HUES48 (cell line): ENCODE measurements around the gene AATK.

Experiments used
- H3K27ac ChIP-seq: one replicate; pipeline ENCODE4 v1.7.0; 2013; ENCODE audit warnings: low read depth, low read length, inconsistent platforms
- H3K27me3 ChIP-seq: 2 replicates; pipeline ENCODE4 v1.6.1; 2013; ENCODE audit warnings: mild to moderate bottlenecking, low read length; ENCODE audit not compliant: control insufficient read depth, insufficient read depth
- H3K36me3 ChIP-seq: 2 replicates; pipeline ENCODE4 v1.6.1; 2013; ENCODE audit warnings: low read length; ENCODE audit not compliant: control insufficient read depth, insufficient read depth
- H3K4me1 ChIP-seq: 2 replicates; pipeline ENCODE4 v1.6.1; 2013; ENCODE audit warnings: mild to moderate bottlenecking, low read length; ENCODE audit not compliant: control insufficient read depth, insufficient read depth
- H3K4me3 ChIP-seq: 2 replicates; pipeline ENCODE4 v1.5.1; 2013; ENCODE audit warnings: mild to moderate bottlenecking, low read depth, low read length
- H3K9ac ChIP-seq: 2 replicates; pipeline ENCODE4 v1.6.1; 2013; ENCODE audit warnings: mild to moderate bottlenecking, low read depth, low read length, moderate library complexity
- H3K9me3 ChIP-seq: 2 replicates; pipeline ENCODE4 v1.6.1; 2013; ENCODE audit warnings: low read length; ENCODE audit not compliant: control insufficient read depth, insufficient read depth

Gene AATK

GRCh38 chr17:81179861-81180260 is 13.8 kb upstream of the AATK start:
- no peak overlapping the region for H3K27ac ChIP-seq
- no peak overlapping the region for H3K9ac ChIP-seq
- H3K9me3 ChIP-seq: no peaks in the 10 kb centered on the region
- no peaks in the 10 kb centered on the region for H3K4me1 ChIP-seq
- H3K27me3 ChIP-seq: no peaks in the 10 kb centered on the region
- H3K36me3 ChIP-seq: no peaks in the 10 kb centered on the region
- H3K4me3 ChIP-seq: no peak overlapping the region

GRCh38 chr17:81179220-81179619 is 13.2 kb upstream of the AATK start:
- H3K4me1 ChIP-seq: no peaks in the 10 kb centered on the region
- no peak overlapping the region for H3K9ac ChIP-seq
- H3K27ac ChIP-seq: no peak overlapping the region
- H3K36me3 ChIP-seq: no peaks in the 10 kb centered on the region
- H3K27me3 ChIP-seq: no peaks in the 10 kb centered on the region
- H3K9me3 ChIP-seq: no peaks in the 10 kb centered on the region
- H3K4me3 ChIP-seq: no peak overlapping the region

- no peak overlapping the region for H3K9ac ChIP-seq
- H3K9me3 ChIP-seq: no peaks in the 10 kb centered on the region
- no peaks in the 10 kb centered on the region for H3K27me3 ChIP-seq
- H3K36me3 ChIP-seq: no peaks in the 10 kb centered on the region
- no peak overlapping the region for H3K4me3 ChIP-seq
- no peaks in the 10 kb centered on the region for H3K4me1 ChIP-seq
- H3K27ac ChIP-seq: no peak overlapping the region
Measured at GRCh38 chr17:81178136-81179091, 12.4 kb upstream of the AATK start.

GRCh38 chr17:81176666-81177065 is 10.6 kb upstream of the AATK start:
- Histone ChIP-seq H3K27ac (no peak overlapping the region), H3K9ac (no peak overlapping the region), H3K9me3 (no peaks in the 10 kb centered on the region), H3K4me3 (no peak overlapping the region), H3K36me3 (no peaks in the 10 kb centered on the region), H3K27me3 (no peaks in the 10 kb centered on the region), H3K4me1 (no peaks in the 10 kb centered on the region)

DNA sequence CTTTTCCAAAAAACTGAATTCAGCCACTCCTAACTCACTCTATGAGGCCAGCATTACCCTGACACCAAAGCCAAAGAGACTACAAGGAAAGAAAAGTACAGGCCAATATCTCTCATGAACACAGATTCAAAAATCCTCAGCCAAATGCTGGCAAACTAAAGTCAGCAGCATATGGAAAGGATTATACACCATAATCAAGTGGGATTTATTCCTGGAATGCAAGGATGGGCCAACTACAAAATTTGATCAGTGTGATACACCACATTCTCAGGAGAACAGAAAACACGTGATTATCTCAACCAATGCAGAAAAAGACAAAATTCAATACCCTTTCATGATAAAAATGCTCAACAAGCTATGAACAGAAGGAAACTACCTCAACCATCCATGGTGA is 7.7 kb upstream of the AATK start:
- H3K27me3 ChIP-seq: no peaks in the 10 kb centered on the region
- no peak overlapping the region for H3K9ac ChIP-seq
- no peaks in the 10 kb centered on the region for H3K4me1 ChIP-seq
- H3K4me3 ChIP-seq: no peak overlapping the region
- H3K36me3 ChIP-seq: no peaks in the 10 kb centered on the region
- H3K9me3 ChIP-seq: no peaks in the 10 kb centered on the region
- no peak overlapping the region for H3K27ac ChIP-seq

GRCh38 chr17:81173052-81173761 is 7.2 kb upstream of the AATK start:
- Histone ChIP-seq H3K27me3 (no peaks in the 10 kb centered on the region), H3K9ac (no peak overlapping the region), H3K9me3 (no peaks in the 10 kb centered on the region), H3K4me3 (no peak overlapping the region), H3K27ac (no peak overlapping the region), H3K4me1 (no peaks in the 10 kb centered on the region), H3K36me3 (no peaks in the 10 kb centered on the region)

GRCh38 chr17:81171941-81172340 is 5.9 kb upstream of the AATK start:
- Histone ChIP-seq H3K4me3 (no peak overlapping the region), H3K36me3 (no peaks in the 10 kb centered on the region), H3K9ac (no peak overlapping the region), H3K4me1 (no peaks in the 10 kb centered on the region), H3K27ac (no peak overlapping the region), H3K9me3 (no peaks in the 10 kb centered on the region), H3K27me3 (no peaks in the 10 kb centered on the region; the same call in 1 of the 2 replicates)

GRCh38 chr17:81170727-81171494 is 4.9 kb upstream of the AATK start:
- no peak overlapping the region for H3K4me3 ChIP-seq
- H3K9ac ChIP-seq: no peak overlapping the region
- no peaks in the 10 kb centered on the region for H3K36me3 ChIP-seq
- no peaks in the 10 kb centered on the region for H3K9me3 ChIP-seq
- no peaks in the 10 kb centered on the region for H3K4me1 ChIP-seq
- H3K27ac ChIP-seq: no peak overlapping the region
- H3K27me3 ChIP-seq: peaks cover 5% of the 10 kb centered on the region; the same call in 1 of the 2 replicates

GRCh38 chr17:81169870-81170309 is 3.9 kb upstream of the AATK start:
- Histone ChIP-seq H3K27me3 (peaks cover 8% of the 10 kb centered on the region), H3K4me1 (no peaks in the 10 kb centered on the region), H3K27ac (no peak overlapping the region), H3K9ac (no peak overlapping the region), H3K36me3 (no peaks in the 10 kb centered on the region), H3K9me3 (no peaks in the 10 kb centered on the region), H3K4me3 (no peak overlapping the region)

DNA sequence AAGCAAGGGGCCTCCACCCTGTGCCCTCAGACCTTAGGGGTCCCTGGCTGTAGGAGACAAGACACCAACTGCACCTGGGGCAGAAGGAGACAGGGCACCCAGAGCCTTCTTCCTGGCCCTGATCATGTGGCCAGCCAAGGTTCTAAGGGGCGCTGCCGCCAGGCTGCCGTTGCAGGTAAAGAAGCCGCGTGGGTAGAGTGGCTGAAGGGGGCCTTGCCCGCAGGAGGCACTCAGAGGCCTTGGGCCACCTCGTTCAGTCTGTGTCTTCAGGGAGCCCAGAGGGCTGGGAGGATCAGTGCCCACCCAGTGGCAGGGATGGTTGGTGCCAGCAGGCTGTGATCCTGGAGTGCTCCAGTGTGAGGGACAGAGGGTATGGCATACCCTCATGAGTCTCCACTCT is 1.6 kb upstream of the AATK start:
- Histone ChIP-seq H3K9ac (no peak overlapping the region), H3K36me3 (no peaks in the 10 kb centered on the region), H3K27me3 (peaks cover 8% of the 10 kb centered on the region), H3K9me3 (no peaks in the 10 kb centered on the region), H3K27ac (no peak overlapping the region), H3K4me3 (no peak overlapping the region), H3K4me1 (no peaks in the 10 kb centered on the region)
